Hematopoietic multipotent progenitor cell (in vitro differentiated cells): ENCODE measurements around the gene AMER3. TPM values are rescaled to one million over a fixed set of nuclear protein-coding genes. Genes with fewer than 3 reads are reported as not detected.

Experiments
- DNase-seq, 3 donors: peaks; one replicate each; pipeline ENCODE4 v3.0.0-alpha.2; 2011 to 2015; ENCODE audit warnings: low read depth in 2 of 3, low spot score in 2 of 3
- total RNA-seq: library from RNA; depleted of rRNA; stranded (reverse); fragments of >200 nt; gene quantifications from one replicate; pipeline ENCODE4 v1.2.3, GENCODE V29; 2012

AMER3 gene
- total RNA-seq, 1 donor: under 0.01 TPM

GRCh38 chr2:130754811-130755210 lies 529 bp upstream of the AMER3 start:
- no peak for DNase-seq

- DNase-seq: peak in 2 of 3 donors; percentile 52 to 61
Measured at GRCh38 chr2:130756053-130756873, 923 bp downstream of the AMER3 start.

GRCh38 chr2:130756874-130757668 lies 1.7 kb downstream of the AMER3 start:
- DNase-seq: no peak

GRCh38 chr2:130759906-130760753 lies 4.8 kb downstream of the AMER3 start:
- DNase-seq: no peak

- no peak for DNase-seq
Measured at GRCh38 chr2:130760754-130761751, 5.7 kb downstream of the AMER3 start.

GRCh38 chr2:130762031-130762909 lies 6.9 kb downstream of the AMER3 start:
- no peak for DNase-seq

GRCh38 chr2:130762910-130763385 lies 7.6 kb downstream of the AMER3 start:
- no peak for DNase-seq

- no peak for DNase-seq
Measured at GRCh38 chr2:130763405-130763804, 8.1 kb downstream of the AMER3 start.

GRCh38 chr2:130764035-130764820 lies 8.9 kb downstream of the AMER3 start:
- no peak for DNase-seq

GRCh38 chr2:130764821-130765115 lies 9.4 kb downstream of the AMER3 start:
- no peak for DNase-seq

- no peak for DNase-seq
Measured at GRCh38 chr2:130765464-130765863, 10.1 kb downstream of the AMER3 start.

- no peak for DNase-seq
Measured at GRCh38 chr2:130766037-130766436, 10.7 kb downstream of the AMER3 start.

- no peak for DNase-seq
Measured at GRCh38 chr2:130766711-130767407, 11.5 kb downstream of the AMER3 start.

- DNase-seq: no peak
Measured at GRCh38 chr2:130767408-130767775, 12.1 kb downstream of the AMER3 start.

GRCh38 chr2:130768191-130768855 lies 13.0 kb downstream of the AMER3 start:
- no peak for DNase-seq

GRCh38 chr2:130769343-130769907 lies 14.1 kb downstream of the AMER3 start:
- DNase-seq: no peak

GRCh38 chr2:130776550-130776949 lies 21.2 kb downstream of the AMER3 start:
- DNase-seq: no peak
